GM21528 (cell line): ENCODE data around the gene PCDHGB2.
A peak's percentile ranks its signal among the peaks of the same experiment; 100 is the strongest.
"Not testable (repeated sequence)": the region's sequence is repeated elsewhere in the genome, so short reads cannot be mapped to it uniquely, and the experiment has no call there.

Experiments used
- ATAC-seq: cut with Tn5 transposase; IDR thresholded peaks from one replicate; pipeline ENCODE4 v1.9.1; 2021; ENCODE audit warnings: mild to moderate bottlenecking, moderate library complexity; ENCODE audit not compliant: unreplicated experiment, low FRiP score

PCDHGB2 gene

DNA sequence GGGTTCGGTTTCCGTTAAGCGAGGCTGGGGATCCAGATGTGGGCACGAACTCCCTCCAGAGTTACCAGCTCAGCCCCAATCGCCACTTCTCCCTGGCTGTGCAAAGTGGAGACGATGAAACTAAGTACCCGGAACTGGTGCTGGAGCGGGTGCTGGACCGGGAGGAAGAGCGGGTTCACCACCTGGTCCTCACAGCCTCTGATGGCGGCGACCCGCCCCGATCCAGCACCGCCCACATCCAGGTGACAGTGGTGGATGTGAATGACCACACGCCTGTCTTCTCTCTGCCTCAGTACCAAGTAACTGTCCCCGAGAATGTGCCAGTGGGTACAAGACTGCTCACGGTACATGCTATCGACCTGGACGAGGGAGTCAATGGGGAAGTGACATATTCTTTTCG is 23.6 kb downstream of the PCDHGB2 start:
- no peak for ATAC-seq

DNA sequence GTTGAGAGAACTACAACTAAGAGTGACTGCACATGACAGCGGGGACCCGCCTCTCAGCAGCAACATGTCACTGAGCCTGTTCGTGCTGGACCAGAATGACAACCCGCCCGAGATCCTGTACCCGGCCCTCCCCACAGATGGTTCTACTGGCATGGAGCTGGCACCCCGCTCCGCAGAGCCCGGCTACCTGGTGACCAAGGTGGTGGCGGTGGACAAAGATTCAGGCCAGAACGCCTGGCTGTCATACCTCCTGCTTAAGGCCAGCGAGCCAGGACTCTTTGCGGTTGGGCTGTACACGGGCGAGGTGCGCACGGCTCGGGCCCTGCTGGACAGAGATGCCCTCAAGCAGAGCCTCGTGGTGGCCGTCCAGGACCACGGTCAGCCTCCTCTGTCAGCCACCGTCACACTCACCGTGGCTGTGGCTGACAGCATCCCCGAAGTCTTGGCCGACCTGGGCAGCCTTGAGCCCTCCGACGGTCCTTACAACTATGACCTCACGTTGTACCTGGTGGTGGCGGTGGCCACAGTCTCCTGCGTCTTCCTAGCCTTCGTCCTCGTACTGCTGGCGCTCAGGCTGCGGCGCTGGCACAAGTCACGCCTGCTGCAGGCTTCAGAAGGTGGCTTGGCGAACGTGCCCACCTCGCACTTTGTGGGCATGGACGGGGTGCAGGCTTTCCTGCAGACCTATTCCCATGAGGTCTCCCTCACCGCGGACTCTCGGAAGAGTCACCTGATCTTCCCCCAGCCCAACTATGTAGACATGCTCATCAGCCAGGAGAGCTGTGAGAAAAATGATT is 24.9 kb downstream of the PCDHGB2 start:
- ATAC-seq = no peak

DNA sequence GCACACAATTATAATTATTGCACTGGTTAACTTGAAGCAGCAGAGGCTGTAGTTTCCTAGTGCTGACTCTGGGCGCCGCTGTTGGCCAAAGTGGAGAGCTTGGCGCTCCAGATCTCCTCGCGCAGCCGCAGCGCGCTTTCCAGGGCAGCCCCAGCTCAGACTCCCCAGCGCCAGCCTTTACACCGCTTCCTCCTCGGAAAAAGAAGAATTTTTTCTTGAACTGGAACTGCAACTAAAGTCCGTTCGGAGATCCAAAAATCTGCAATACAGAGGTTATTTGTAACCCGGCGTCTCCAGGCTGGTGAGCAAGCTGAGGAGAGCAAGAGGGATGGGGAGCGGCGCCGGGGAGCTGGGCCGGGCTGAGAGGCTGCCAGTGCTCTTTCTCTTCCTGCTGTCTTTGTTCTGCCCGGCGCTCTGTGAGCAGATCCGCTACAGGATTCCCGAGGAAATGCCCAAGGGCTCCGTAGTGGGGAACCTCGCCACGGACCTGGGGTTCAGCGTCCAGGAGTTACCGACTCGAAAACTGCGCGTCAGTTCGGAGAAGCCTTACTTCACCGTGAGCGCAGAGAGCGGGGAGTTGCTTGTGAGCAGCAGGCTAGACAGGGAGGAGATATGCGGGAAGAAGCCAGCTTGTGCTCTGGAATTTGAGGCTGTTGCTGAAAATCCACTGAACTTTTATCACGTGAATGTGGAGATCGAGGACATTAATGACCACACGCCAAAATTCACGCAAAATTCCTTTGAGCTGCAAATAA is 27.9 kb downstream of the PCDHGB2 start, which contains the start of gene PCDHGB4:
Gene PCDHGB4 (plus strand): TSS at position 142 of the 755 bp plus-strand sequence. CDS start 187 bp downstream, at position 329.
- ATAC-seq = not testable (repeated sequence)

DNA sequence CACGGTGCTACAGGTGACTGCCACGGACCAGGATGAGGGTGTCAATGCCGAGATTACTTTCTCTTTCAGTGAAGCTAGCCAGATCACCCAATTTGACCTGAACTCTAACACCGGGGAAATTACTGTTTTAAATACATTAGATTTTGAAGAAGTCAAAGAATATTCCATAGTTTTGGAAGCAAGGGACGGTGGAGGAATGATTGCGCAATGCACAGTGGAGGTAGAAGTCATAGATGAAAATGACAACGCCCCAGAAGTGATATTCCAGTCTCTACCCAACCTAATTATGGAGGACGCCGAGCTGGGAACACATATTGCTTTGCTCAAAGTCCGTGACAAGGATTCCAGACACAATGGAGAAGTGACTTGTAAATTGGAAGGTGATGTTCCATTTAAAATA is 28.9 kb downstream of the PCDHGB2 start:
- no peak for ATAC-seq

DNA sequence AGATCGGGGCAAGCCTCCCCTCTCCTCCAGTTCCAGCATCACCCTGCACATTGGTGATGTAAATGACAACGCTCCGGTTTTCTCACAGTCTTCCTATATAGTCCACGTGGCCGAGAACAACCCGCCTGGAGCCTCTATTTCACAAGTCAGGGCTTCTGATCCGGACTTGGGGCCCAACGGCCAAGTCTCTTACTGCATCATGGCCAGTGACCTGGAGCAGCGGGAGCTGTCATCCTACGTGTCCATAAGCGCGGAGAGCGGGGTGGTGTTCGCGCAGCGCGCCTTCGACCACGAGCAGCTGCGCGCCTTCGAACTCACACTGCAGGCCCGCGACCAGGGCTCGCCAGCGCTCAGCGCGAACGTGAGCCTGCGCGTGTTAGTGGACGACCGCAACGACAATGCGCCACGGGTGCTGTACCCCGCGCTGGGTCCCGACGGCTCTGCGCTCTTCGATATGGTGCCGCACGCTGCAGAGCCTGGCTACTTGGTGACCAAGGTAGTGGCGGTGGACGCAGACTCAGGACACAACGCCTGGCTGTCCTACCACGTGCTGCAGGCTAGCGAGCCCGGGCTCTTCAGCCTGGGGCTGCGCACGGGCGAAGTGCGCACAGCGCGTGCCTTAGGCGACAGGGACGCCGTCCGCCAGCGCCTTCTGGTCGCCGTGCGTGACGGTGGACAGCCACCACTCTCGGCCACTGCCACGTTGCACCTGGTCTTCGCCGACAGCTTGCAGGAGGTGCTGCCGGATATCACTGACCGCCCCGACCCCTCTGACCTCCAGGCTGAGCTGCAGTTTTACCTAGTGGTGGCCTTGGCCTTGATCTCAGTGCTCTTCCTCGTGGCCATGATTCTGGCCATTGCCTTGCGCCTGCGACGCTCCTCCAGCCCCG is 29.6 kb downstream of the PCDHGB2 start:
- ATAC-seq = no peak

DNA sequence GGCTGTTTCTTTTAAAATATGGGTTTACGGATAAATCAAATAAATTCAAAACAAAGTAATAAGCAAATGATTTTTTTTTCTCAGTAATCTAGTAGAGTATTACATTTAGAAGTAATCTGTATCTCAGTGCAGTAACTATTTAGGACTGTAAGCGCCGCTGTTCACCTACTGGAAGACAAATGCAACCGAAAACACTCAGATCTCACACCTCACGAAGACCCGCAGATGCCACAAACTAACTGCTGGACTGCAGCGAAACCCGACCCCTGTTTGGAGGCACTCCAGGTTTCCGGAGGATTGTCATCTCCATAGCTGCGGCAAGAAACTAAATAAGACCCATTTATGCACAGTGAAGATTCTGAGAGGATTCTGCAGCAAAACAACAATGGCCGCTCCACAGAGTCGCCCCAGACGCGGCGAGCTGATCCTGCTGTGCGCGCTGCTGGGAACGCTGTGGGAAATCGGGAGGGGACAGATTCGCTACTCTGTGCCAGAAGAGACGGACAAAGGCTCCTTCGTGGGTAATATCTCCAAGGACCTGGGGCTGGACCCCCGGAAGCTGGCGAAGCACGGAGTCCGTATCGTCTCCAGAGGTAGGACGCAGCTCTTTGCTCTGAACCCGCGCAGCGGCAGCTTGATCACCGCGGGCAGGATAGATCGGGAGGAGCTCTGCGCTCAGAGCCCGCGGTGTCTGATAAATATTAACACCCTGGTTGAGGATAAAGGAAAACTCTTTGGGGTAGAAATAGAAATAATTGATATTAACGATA is 32.8 kb downstream of the PCDHGB2 start, which contains the start of gene PCDHGA8:
Gene PCDHGA8 (plus strand): TSS at position 205 of the 770 bp plus-strand sequence. CDS start 181 bp downstream, at position 386.
- ATAC-seq = no peak

DNA sequence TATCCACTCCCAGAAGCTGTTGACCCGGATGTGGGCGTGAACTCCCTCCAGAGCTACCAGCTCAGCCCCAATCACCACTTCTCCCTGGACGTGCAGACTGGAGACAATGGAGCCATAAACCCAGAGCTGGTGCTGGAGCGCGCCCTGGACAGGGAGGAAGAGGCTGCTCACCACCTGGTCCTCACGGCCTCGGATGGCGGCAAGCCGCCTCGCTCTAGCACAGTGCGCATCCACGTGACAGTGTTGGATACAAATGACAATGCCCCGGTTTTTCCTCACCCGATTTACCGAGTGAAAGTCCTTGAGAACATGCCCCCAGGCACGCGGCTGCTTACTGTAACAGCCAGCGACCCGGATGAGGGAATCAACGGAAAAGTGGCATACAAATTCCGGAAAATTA is 33.5 kb downstream of the PCDHGB2 start:
- ATAC-seq = no peak

DNA sequence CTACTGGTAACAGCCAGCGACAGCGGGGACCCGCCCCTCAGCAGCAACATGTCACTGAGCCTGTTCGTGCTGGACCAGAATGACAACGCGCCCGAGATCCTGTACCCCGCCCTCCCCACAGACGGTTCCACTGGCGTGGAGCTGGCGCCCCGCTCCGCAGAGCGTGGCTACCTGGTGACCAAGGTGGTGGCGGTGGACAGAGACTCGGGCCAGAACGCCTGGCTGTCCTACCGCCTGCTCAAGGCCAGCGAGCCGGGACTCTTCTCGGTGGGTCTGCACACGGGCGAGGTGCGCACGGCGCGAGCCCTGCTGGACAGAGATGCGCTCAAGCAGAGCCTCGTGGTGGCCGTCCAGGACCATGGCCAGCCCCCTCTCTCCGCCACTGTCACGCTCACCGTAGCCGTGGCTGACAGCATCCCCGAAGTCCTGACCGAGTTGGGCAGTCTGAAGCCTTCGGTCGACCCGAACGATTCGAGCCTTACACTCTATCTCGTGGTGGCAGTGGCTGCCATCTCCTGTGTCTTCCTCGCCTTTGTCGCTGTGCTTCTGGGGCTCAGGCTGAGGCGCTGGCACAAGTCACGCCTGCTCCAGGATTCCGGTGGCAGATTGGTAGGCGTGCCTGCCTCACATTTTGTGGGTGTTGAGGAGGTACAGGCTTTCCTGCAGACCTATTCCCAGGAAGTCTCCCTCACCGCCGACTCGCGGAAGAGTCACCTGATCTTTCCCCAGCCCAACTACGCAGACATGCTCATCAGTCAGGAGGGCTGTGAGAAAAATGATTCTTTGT is 34.8 kb downstream of the PCDHGB2 start:
- not testable (repeated sequence) for ATAC-seq

DNA sequence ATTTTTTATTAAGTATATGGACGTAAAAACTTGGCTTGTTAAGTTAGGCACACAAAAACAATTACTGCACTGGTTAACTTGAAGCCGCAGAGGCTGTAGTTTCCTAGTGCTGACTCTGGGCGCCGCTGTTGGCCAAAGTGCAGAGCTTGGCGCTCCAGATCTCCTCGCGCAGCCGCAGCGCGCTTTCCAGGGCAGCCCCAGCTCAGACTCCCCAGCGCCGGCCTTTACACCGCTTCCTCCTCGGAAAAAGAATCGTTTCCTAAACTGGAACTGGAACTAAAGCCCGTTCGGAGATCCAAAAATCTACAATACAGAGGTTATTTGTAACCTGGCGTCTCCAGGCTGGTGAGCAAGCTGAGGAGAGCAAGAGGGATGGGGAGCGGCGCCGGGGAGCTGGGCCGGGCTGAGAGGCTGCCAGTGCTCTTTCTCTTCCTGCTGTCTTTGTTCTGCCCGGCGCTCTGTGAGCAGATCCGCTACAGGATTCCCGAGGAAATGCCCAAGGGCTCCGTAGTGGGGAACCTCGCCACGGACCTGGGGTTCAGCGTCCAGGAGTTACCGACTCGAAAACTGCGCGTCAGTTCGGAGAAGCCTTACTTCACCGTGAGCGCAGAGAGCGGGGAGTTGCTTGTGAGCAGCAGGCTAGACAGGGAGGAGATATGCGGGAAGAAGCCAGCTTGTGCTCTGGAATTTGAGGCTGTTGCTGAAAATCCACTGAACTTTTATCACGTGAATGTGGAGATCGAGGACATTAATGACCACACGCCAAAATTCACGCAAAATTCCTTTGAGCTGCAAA is 38.2 kb downstream of the PCDHGB2 start, which contains the start of gene PCDHGB5:
Gene PCDHGB5 (plus strand): TSS at position 192 of the 796 bp plus-strand sequence. CDS start 181 bp downstream, at position 373.
- ATAC-seq = peak; percentile 64

DNA sequence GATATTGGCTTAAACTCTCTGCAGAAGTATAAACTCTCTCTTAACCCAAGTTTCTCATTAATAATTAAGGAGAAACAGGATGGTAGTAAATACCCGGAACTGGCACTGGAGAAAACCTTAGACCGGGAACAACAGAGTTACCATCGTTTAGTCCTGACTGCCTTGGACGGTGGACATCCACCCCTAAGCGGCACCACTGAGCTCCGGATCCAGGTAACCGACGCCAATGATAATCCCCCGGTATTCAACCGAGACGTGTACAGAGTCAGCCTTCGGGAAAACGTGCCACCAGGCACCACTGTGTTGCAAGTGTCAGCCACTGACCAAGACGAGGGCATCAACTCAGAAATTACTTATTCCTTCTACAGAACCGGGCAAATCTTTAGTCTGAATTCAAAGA is 38.8 kb downstream of the PCDHGB2 start:
- ATAC-seq = no peak

DNA sequence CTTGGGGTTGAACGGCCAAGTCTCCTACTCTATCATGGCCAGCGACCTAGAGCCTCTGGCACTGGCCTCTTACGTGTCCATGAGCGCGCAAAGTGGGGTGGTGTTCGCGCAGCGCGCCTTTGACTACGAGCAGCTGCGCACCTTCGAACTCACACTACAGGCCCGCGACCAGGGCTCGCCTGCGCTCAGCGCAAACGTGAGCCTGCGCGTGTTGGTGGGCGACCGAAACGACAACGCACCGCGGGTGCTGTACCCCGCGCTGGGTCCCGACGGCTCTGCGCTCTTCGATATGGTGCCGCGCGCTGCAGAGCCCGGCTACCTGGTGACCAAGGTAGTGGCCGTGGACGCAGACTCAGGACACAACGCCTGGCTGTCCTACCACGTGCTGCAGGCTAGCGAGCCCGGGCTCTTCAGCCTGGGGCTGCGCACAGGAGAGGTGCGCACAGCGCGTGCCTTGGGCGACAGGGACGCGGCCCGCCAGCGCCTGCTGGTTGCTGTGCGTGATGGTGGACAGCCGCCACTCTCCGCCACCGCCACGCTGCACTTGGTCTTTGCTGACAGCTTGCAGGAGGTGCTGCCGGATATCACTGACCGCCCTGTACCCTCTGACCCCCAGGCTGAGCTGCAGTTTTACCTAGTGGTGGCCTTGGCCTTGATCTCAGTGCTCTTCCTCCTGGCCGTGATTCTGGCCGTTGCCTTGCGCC is 39.9 kb downstream of the PCDHGB2 start:
- no peak for ATAC-seq

DNA sequence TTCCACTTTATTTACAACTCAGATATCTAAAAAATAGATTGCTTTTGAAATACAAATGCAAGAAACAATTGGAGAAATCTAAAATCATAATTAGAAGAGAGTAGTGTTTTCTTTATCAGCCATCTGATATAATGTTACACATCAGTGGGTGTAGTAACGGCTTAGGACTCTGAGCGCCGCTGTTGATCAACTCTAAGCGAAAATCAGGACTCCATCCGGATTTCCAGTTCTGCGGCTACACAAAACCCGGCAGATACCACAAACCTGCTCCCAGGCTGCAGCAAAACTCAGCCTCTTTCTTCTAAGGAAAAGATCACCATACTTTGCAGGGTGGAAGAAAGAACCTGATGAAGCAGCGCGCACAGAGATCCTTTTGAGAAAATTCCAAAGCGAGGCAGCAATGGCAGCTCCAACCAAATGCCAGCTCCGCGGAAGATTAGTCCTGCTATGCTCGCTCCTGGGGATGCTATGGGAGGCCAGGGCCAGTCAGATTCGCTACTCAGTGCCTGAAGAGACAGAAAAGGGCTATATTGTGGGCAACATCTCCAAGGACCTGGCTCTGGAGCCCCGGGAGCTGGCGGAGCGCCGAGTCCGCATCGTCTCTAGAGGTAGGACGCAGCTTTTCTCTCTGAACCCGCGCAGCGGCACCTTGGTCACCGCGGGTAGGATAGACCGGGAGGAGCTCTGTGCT is 42.9 kb downstream of the PCDHGB2 start, which contains the start of gene PCDHGA9:
Gene PCDHGA9 (plus strand): TSS at position 226 of the 691 bp plus-strand sequence. CDS start 175 bp downstream, at position 401.
- ATAC-seq = no peak

DNA sequence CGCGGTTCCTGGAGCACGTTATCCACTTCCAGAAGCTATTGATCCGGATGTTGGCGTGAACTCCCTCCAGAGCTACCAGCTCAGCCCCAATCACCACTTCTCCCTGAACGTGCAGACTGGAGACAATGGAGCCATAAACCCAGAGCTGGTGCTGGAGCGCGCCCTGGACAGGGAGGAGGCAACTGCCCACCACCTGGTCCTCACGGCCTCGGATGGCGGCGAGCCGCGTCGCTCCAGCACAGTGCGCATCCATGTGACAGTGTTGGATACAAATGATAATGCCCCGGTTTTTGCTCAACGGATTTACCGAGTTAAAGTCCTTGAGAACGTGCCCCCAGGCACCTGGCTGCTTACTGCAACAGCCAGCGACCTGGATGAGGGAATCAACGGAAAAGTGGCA is 43.6 kb downstream of the PCDHGB2 start:
- no peak for ATAC-seq

DNA sequence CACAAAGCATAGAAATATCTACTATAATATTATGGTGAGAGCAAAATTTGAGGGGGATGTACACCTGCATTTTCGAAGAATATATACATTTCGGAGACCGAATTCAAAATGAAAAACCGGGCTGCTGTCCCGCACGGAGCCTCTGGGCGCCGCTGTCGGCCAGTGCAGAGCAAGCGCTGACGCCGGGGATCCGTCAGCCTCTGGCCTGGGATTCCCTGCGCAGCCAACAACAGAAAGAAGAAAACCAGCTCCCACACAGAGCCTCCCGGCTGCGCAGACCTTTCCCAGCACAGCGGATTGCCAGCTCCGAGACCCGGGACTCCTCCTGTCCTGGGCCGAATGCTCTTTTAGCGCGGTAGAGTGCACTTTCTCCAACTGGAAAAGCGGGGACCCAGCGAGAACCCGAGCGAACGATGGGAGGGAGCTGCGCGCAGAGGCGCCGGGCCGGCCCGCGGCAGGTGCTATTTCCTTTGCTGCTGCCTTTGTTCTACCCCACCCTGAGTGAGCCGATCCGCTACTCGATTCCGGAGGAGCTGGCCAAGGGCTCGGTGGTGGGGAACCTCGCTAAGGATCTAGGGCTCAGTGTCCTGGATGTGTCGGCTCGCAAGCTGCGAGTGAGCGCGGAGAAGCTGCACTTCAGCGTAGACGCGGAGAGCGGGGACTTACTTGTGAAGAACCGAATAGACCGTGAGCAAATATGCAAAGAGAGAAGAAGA is 48.2 kb downstream of the PCDHGB2 start, which contains the start of gene PCDHGB6:
Gene PCDHGB6 (plus strand): TSS at position 232 of the 716 bp plus-strand sequence. CDS start 182 bp downstream, at position 414.
- not testable (repeated sequence) for ATAC-seq

DNA sequence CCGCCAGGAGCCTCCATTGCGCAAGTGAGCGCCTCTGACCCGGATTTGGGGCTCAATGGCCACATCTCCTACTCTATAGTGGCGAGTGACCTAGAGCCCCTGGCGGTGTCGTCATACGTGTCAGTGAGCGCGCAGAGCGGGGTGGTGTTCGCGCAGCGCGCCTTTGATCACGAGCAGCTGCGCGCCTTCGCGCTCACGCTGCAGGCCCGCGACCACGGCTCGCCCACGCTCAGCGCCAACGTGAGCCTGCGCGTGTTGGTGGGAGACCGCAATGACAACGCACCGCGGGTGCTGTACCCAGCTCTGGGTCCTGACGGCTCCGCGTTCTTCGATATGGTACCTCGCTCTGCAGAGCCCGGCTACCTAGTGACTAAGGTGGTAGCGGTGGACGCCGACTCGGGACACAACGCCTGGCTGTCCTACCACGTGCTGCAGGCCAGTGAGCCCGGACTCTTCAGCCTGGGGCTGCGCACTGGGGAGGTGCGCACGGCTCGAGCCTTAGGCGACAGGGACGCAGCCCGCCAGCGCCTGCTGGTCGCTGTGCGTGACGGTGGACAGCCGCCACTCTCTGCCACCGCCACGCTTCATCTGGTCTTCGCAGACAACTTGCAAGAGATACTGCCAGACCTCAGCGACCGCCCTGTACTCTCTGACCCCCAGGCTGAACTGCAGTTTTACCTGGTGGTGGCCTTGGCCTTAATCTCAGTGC is 50.0 kb downstream of the PCDHGB2 start:
- no peak for ATAC-seq
